Nucleus accumbens (tissue), 56 donors: ENCODE data around the gene PLAAT3.
"Not testable (repeated sequence)": the region's sequence is repeated elsewhere in the genome, so short reads cannot be mapped to it uniquely, and the experiment has no call there.

ENCODE experiments used
- DNase-seq, 56 donors: peaks; one replicate each; lab custom pipeline; 2025; lab: John Stamatoyannopoulos, UW

PLAAT3 gene

GRCh38 chr11:63550156-63550700 is 64.0 kb downstream of the PLAAT3 start:
- DNase-seq = not testable (repeated sequence)

GRCh38 chr11:63549411-63549810 is 64.8 kb downstream of the PLAAT3 start:
- peak in 19 of 56 donors; percentile 9 to 43 (median 32) for DNase-seq

- DNase-seq = no peak
Measured at GRCh38 chr11:63548178-63548577, 66.1 kb downstream of the PLAAT3 start.

- no peak for DNase-seq
Measured at GRCh38 chr11:63547061-63547460, 67.2 kb downstream of the PLAAT3 start.

GRCh38 chr11:63543711-63544110 is 70.5 kb downstream of the PLAAT3 start:
- no peak for DNase-seq

GRCh38 chr11:63542506-63542905 is 71.7 kb downstream of the PLAAT3 start:
- DNase-seq = not testable (repeated sequence)

GRCh38 chr11:63537293-63538101 is 76.7 kb downstream of the PLAAT3 start:
- peak in 48 of 56 donors; percentile 19 to 77 (median 54) for DNase-seq

- peak in 45 of 56 donors; percentile 15 to 77 (median 53) for DNase-seq
Measured at GRCh38 chr11:63536669-63537292, 77.5 kb downstream of the PLAAT3 start, which contains the start of gene PLAAT4. PLAAT4 (plus strand) TSS chr11:63536808; CDS start chr11:63536869, 61 bp downstream.

- DNase-seq = no peak
Measured at GRCh38 chr11:63535734-63536133, 78.5 kb downstream of the PLAAT3 start.

GRCh38 chr11:63534895-63535461 is 79.3 kb downstream of the PLAAT3 start:
- DNase-seq = no peak

GRCh38 chr11:63534076-63534475 is 80.2 kb downstream of the PLAAT3 start:
- DNase-seq = no peak

GRCh38 chr11:63532799-63533475 is 81.3 kb downstream of the PLAAT3 start:
- DNase-seq = peak in 8 of 56 donors; percentile 4 to 33 (median 28)

GRCh38 chr11:63532117-63532516 is 82.1 kb downstream of the PLAAT3 start:
- DNase-seq = no peak

- peak in 3 of 56 donors; percentile 21 to 38 (median 37) for DNase-seq
Measured at GRCh38 chr11:63531074-63531792, 83.0 kb downstream of the PLAAT3 start.

GRCh38 chr11:63530021-63530420 is 84.2 kb downstream of the PLAAT3 start:
- peak in 37 of 56 donors; percentile 17 to 78 (median 45) for DNase-seq

- not testable (repeated sequence) for DNase-seq
Measured at GRCh38 chr11:63529373-63529772, 84.9 kb downstream of the PLAAT3 start.

GRCh38 chr11:63528729-63529278 is 85.4 kb downstream of the PLAAT3 start:
- not testable (repeated sequence) for DNase-seq

- DNase-seq = not testable (repeated sequence)
Measured at GRCh38 chr11:63528156-63528555, 86.1 kb downstream of the PLAAT3 start.

- no peak for DNase-seq
Measured at GRCh38 chr11:63527667-63528066, 86.6 kb downstream of the PLAAT3 start.
